ENCODE measurements around the gene LRRC55.

LRRC55 gene

GRCh38 chr11:57181678-57182305, at the start of gene LRRC55:
LRRC55 (plus strand) TSS chr11:57181953; CDS start chr11:57182023, 70 bp downstream.
- no peak for DNase-seq (ENCODE audit: low spot score)
- no peak for FAIRE-seq

GRCh38 chr11:57133366-57134038, 48.3 kb upstream of the LRRC55 start:
- FAIRE-seq: no peak
- DNase-seq (ENCODE audit: low spot score): no peak

- FAIRE-seq (no peak), DNase-seq (ENCODE audit: low spot score) (no peak)
Observed at GRCh38 chr11:57134284-57134683, 47.5 kb upstream of the LRRC55 start.

- DNase-seq (ENCODE audit: low spot score): no peak
Observed at GRCh38 chr11:57135020-57135751, 46.6 kb upstream of the LRRC55 start.

GRCh38 chr11:57140568-57140967, 41.2 kb upstream of the LRRC55 start:
- DNase-seq (ENCODE audit: low spot score) (no peak), FAIRE-seq (no peak)

More at GRCh38 chr11:57135020-57135751, 46.6 kb upstream of the LRRC55 start:
- no peak for FAIRE-seq

GRCh38 chr11:57143459-57143858, 38.3 kb upstream of the LRRC55 start:
- DNase-seq (ENCODE audit: low spot score) (no peak), FAIRE-seq (no peak)

GRCh38 chr11:57144075-57144474, 37.7 kb upstream of the LRRC55 start:
- FAIRE-seq (no peak), DNase-seq (ENCODE audit: low spot score) (no peak)

GRCh38 chr11:57144531-57145320, 37.0 kb upstream of the LRRC55 start:
- FAIRE-seq: no peak
- no peak for DNase-seq (ENCODE audit: low spot score)

- no peak for DNase-seq (ENCODE audit: low spot score)
- FAIRE-seq: no peak
Observed at GRCh38 chr11:57146301-57146700, 35.5 kb upstream of the LRRC55 start.

GRCh38 chr11:57148621-57149020, 33.1 kb upstream of the LRRC55 start:
- DNase-seq (ENCODE audit: low spot score) (no peak), FAIRE-seq (no peak)

- DNase-seq (ENCODE audit: low spot score): no peak
- no peak for FAIRE-seq
Observed at GRCh38 chr11:57150454-57150917, 31.3 kb upstream of the LRRC55 start.

- FAIRE-seq: no peak
- DNase-seq (ENCODE audit: low spot score): no peak
Observed at GRCh38 chr11:57152134-57152533, 29.6 kb upstream of the LRRC55 start.

- FAIRE-seq (no peak), DNase-seq (ENCODE audit: low spot score) (no peak)
Observed at GRCh38 chr11:57153448-57153847, 28.3 kb upstream of the LRRC55 start.

GRCh38 chr11:57154739-57155138, 27.0 kb upstream of the LRRC55 start:
- no peak for DNase-seq (ENCODE audit: low spot score)
- no peak for FAIRE-seq

GRCh38 chr11:57155400-57155799, 26.4 kb upstream of the LRRC55 start:
- DNase-seq (ENCODE audit: low spot score): no peak
- no peak for FAIRE-seq

- FAIRE-seq: no peak
- DNase-seq (ENCODE audit: low spot score): no peak
Observed at GRCh38 chr11:57155838-57156607, 25.7 kb upstream of the LRRC55 start.

GRCh38 chr11:57156928-57157327, 24.8 kb upstream of the LRRC55 start:
- no peak for DNase-seq (ENCODE audit: low spot score)
- FAIRE-seq: no peak

GRCh38 chr11:57157624-57158023, 24.1 kb upstream of the LRRC55 start:
- no peak for FAIRE-seq
- DNase-seq (ENCODE audit: low spot score): no peak

- FAIRE-seq (no peak), DNase-seq (ENCODE audit: low spot score) (no peak)
Observed at GRCh38 chr11:57158180-57158579, 23.6 kb upstream of the LRRC55 start.

- DNase-seq (ENCODE audit: low spot score): no peak
Observed at GRCh38 chr11:57158599-57158998, 23.2 kb upstream of the LRRC55 start.

GRCh38 chr11:57160665-57161064, 21.1 kb upstream of the LRRC55 start:
- no peak for FAIRE-seq
- no peak for DNase-seq (ENCODE audit: low spot score)

More at GRCh38 chr11:57158599-57158998, 23.2 kb upstream of the LRRC55 start:
- no peak for FAIRE-seq

Data from RCC 7860 (cell line).